ENCODE measurements around the gene PA2G4. TPM values are rescaled to one million over a fixed set of nuclear protein-coding genes. Genes with fewer than 3 reads are reported as not detected.

The PA2G4 gene
- total and polyA plus RNA-seq, 4 donors = 56.8 to 148 (median 68.6) TPM

DNA sequence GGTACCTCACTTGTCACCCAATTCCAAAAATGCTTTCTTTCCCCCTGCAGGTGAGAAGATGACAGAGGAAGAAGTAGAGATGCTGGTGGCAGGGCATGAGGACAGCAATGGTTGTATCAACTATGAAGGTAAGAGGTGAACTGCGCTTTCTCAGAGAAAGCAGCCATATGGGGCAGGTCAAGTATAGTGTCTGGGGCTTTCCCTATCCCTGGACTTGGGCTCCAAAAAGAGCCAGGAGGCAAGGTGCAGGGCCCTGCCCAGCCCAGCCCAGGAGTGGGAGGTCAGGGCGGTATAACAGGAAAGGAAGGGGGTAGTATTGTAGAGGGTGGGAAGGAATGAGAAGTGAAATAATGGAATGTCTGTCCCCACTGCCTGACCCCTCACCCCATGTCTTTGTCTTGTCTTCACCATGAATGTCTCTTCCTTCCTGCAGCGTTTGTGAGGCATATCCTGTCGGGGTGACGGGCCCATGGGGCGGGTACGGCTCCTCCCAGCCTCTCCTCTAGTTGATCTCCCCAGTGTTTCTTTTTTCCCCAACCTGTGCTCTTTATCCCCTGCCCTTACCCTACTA, 55.9 kb downstream of the PA2G4 start:
- peak overlapping the region; percentile 90 to 98 for H3K27ac ChIP-seq (ENCODE audit: low read depth in 1 of 2, low read length in 2 of 2)
- H3K4me3 ChIP-seq (ENCODE audit: low read depth in 1 of 3, low read length in 3 of 3) = peak overlapping the region; percentile 29 to 93 (median 73)
- H3K27me3 ChIP-seq (ENCODE audit: control insufficient read depth in 4 of 4, insufficient read depth in 4 of 4, low read length in 3 of 4) = no peaks in the 10 kb centered on the region
- peak overlapping the region in 1 of 2 donors; percentile 37 for H3K9ac ChIP-seq (ENCODE audit: low read depth in 1 of 2, low read length in 2 of 2)
- H3K36me3 ChIP-seq (ENCODE audit: control insufficient read depth in 4 of 4, insufficient read depth in 3 of 4, low read depth in 1 of 4, low read length in 3 of 4) = peaks cover 21 to 49% (median 45%) of the 10 kb centered on the region in 4 donors
- no peaks in the 10 kb centered on the region for H3K9me3 ChIP-seq (ENCODE audit: control insufficient read depth in 4 of 4, low read length in 3 of 4)
- DNase-seq (ENCODE audit: low spot score) = no peak
- WGBS = 66% methylated on average over 7 of the region's 7 CpGs
- TF ChIP-seq RXRA (IDR thresholded peaks at IDR 0.05) (peak in 1 of 2 donors; percentile 11), ATF3 (IDR thresholded peaks at IDR 0.05) (no peak), NR2F2 (IDR thresholded peaks at IDR 0.05) (peak; percentile 77)
- peaks cover 3 to 40% (median 34%) of the 10 kb centered on the region in 4 donors for H3K4me1 ChIP-seq (ENCODE audit: control insufficient read depth in 4 of 4, insufficient read depth in 4 of 4, low read length in 3 of 4)

GRCh38 chr12:56160894-56161689, 56.7 kb downstream of the PA2G4 start:
- H3K4me1 ChIP-seq (ENCODE audit: control insufficient read depth in 4 of 4, insufficient read depth in 4 of 4, low read length in 3 of 4) = peaks cover 0 to 36% (median 30%) of the 10 kb centered on the region in 4 donors
- H3K27me3 ChIP-seq (ENCODE audit: control insufficient read depth in 4 of 4, insufficient read depth in 4 of 4, low read length in 3 of 4) = no peaks in the 10 kb centered on the region
- peak overlapping the region; percentile 90 to 98 for H3K27ac ChIP-seq (ENCODE audit: low read depth in 1 of 2, low read length in 2 of 2)
- DNase-seq (ENCODE audit: low spot score) = no peak
- H3K9me3 ChIP-seq (ENCODE audit: control insufficient read depth in 4 of 4, low read length in 3 of 4) = no peaks in the 10 kb centered on the region
- H3K4me3 ChIP-seq (ENCODE audit: low read depth in 1 of 3, low read length in 3 of 3) = no peak overlapping the region
- 73% methylated on average over 11 of the region's 11 CpGs for WGBS
- peaks cover 23 to 56% (median 50%) of the 10 kb centered on the region in 4 donors for H3K36me3 ChIP-seq (ENCODE audit: control insufficient read depth in 4 of 4, insufficient read depth in 3 of 4, low read depth in 1 of 4, low read length in 3 of 4)
- H3K9ac ChIP-seq (ENCODE audit: low read depth in 1 of 2, low read length in 2 of 2) = peak overlapping the region; percentile 10 to 37
- no peak for TF ChIP-seq JUND (IDR thresholded peaks at IDR 0.05)
- TF ChIP-seq HNF4A (conservative IDR thresholded peaks at IDR 0.05) = peak; percentile 38 to 49

DNA sequence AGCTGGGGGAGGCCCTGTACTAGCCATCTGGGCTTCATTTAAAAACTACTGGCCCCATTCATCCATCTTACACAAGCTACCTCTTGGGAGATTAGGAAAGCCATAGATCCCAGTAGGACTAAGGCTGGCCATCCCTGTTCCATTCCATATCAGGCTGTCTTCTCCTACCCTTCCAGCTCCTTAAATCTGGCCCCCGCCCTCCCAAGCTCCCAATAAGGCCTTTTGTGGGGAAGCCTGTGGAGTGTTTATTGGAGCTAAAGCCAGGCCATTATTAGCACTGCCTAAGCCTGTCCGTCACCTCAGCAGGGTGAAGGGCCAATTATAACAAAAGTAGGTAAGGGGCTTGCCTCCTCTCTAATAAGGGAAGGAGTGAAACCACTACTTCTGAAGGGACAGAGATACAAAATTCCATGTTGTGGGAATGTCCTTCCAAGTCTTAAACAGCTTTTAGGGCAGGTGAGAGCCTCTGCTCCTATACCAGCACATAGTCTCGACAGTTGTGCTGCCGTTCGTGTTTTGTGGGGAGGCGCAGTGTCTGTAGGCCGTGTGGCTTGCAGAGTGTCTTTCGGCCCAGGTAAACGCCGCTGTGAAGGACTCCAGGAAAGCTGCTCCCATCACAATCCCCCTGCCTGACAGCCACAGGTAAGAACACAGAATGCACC, 57.5 kb downstream of the PA2G4 start:
- TF ChIP-seq ATF3 (IDR thresholded peaks at IDR 0.05) (no peak), REST (IDR thresholded peaks at IDR 0.05) (no peak), HNF4G (IDR thresholded peaks at IDR 0.05) (no peak), TAF1 (conservative IDR thresholded peaks at IDR 0.05) (no peak), MAX (IDR thresholded peaks at IDR 0.05) (no peak), YY1 (IDR thresholded peaks at IDR 0.05) (no peak), CTCF (IDR thresholded peaks at IDR 0.05; ENCODE audit: low read depth, low read length, missing input control) (no peak), ZBTB33 (IDR thresholded peaks at IDR 0.05) (no peak), SP1 (IDR thresholded peaks at IDR 0.05) (no peak), JUND (IDR thresholded peaks at IDR 0.05) (no peak), FOXA2 (IDR thresholded peaks at IDR 0.05) (no peak), GABPA (IDR thresholded peaks at IDR 0.05 in 1 of 2, conservative IDR thresholded peaks at IDR 0.05 in 1 of 2) (no peak), FOXA1 (IDR thresholded peaks at IDR 0.05) (no peak), HNF4A (conservative IDR thresholded peaks at IDR 0.05) (no peak), RXRA (IDR thresholded peaks at IDR 0.05) (no peak)
- Histone ChIP-seq H3K36me3 (ENCODE audit: control insufficient read depth in 4 of 4, insufficient read depth in 3 of 4, low read depth in 1 of 4, low read length in 3 of 4) (peaks cover 25 to 60% (median 50%) of the 10 kb centered on the region in 4 donors), H3K9me3 (ENCODE audit: control insufficient read depth in 4 of 4, low read length in 3 of 4) (no peaks in the 10 kb centered on the region), H3K9ac (ENCODE audit: low read depth in 1 of 2, low read length in 2 of 2) (peak overlapping the region in 1 of 2 donors; percentile 10), H3K27ac (ENCODE audit: low read depth in 1 of 2, low read length in 2 of 2) (no peak overlapping the region), H3K4me3 (ENCODE audit: low read depth in 1 of 3, low read length in 3 of 3) (no peak overlapping the region), H3K4me1 (ENCODE audit: control insufficient read depth in 4 of 4, insufficient read depth in 4 of 4, low read length in 3 of 4) (peaks cover 0 to 36% (median 30%) of the 10 kb centered on the region in 4 donors), H3K27me3 (ENCODE audit: control insufficient read depth in 4 of 4, insufficient read depth in 4 of 4, low read length in 3 of 4) (no peaks in the 10 kb centered on the region)
- DNase-seq (ENCODE audit: low spot score) = no peak
- 84% methylated on average over 10 of the region's 10 CpGs for WGBS

Measured in liver (tissue), 9 donors.